AG04450 (cell line): ENCODE results near the gene GPC4. TPM values are rescaled to one million over a fixed set of nuclear protein-coding genes. Genes with fewer than 3 reads are reported as not detected.

ENCODE experiments used
- CTCF ChIA-PET: fragments of 300-600, 350-600 bp; formaldehyde crosslinking; extraction: SDS; loops from one replicate; lab custom pipeline; 2022; ENCODE audit warnings: antibody characterized with exemption, inconsistent platforms; lab: Charles Lee
- POLR2A ChIA-PET: fragments of 350-600 bp; formaldehyde crosslinking; extraction: SDS; loops from one replicate; lab custom pipeline; 2021; ENCODE audit warnings: antibody characterized with exemption, inconsistent platforms; lab: Yijun Ruan, JAX
- DNase-seq: peaks from one replicate; pipeline ENCODE4 v3.0.0-alpha.2; 2011; ENCODE audit warnings: low read depth, low spot score
- H3K27ac ChIP-seq: one replicate; pipeline ENCODE4 v1.5.1; 2012; ENCODE audit warnings: low read depth, low read length, control low read depth
- H3K27me3 ChIP-seq: one replicate; pipeline ENCODE4 v1.6.0; 2012; ENCODE audit warnings: low read length; ENCODE audit not compliant: control insufficient read depth, insufficient read depth
- H3K4me3 ChIP-seq: 2 replicates; pipeline ENCODE4 v1.5.1; 2011; ENCODE audit warnings: mild to moderate bottlenecking, low read depth, low read length, control low read depth
- H3K9me3 ChIP-seq: 2 replicates; pipeline ENCODE4 v1.5.1; 2012; ENCODE audit warnings: low read length; ENCODE audit not compliant: control insufficient read depth, insufficient read depth
- polyA plus RNA-seq: library from polyadenylated mRNA; depleted of rRNA; stranded (reverse); fragments of >200 nt; gene quantifications from 2 replicates; pipeline ENCODE4 v1.2.3, GENCODE V29; 2011
- TF ChIP-seq, protein P1 (sequence below): IDR thresholded peaks from 2 replicates; pipeline ENCODE4 v1.5.1; 2011; ENCODE audit warnings: low read depth, low read length, control low read depth, inconsistent platforms

GPC4 gene
- polyA plus RNA-seq, 1 experiment: 0.04 TPM

DNA sequence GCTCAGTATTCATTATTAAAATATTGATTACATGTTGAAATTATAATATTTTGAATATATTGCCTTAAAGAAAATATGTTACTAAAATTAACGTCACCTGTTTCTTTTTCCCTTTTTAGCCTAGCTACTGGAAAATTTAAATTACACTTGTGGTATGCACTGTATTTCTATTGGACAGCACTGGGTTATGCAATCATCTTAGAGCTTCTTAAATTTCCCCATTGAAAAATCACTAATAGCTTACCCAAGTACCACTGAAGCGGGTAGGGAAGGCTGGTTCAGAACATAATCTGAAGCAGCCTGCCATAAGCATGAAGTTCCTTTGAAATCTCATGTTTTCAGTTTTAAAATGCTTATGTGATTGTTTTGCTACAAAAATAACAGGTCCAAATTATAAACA, 147.7 kb downstream of the GPC4 start:
- no peak overlapping the region for H3K4me3 ChIP-seq
- H3K27me3 ChIP-seq: no peaks in the 10 kb centered on the region
- H3K27ac ChIP-seq: no peak overlapping the region
- TF ChIP-seq, protein P1, sequence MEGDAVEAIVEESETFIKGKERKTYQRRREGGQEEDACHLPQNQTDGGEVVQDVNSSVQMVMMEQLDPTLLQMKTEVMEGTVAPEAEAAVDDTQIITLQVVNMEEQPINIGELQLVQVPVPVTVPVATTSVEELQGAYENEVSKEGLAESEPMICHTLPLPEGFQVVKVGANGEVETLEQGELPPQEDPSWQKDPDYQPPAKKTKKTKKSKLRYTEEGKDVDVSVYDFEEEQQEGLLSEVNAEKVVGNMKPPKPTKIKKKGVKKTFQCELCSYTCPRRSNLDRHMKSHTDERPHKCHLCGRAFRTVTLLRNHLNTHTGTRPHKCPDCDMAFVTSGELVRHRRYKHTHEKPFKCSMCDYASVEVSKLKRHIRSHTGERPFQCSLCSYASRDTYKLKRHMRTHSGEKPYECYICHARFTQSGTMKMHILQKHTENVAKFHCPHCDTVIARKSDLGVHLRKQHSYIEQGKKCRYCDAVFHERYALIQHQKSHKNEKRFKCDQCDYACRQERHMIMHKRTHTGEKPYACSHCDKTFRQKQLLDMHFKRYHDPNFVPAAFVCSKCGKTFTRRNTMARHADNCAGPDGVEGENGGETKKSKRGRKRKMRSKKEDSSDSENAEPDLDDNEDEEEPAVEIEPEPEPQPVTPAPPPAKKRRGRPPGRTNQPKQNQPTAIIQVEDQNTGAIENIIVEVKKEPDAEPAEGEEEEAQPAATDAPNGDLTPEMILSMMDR: no peak
- no peak for DNase-seq
- ChIA-PET POLR2A (no interaction called here), CTCF (no interaction called here)
- H3K9me3 ChIP-seq: no peaks in the 10 kb centered on the region; the same call in 1 of the 2 replicates

DNA sequence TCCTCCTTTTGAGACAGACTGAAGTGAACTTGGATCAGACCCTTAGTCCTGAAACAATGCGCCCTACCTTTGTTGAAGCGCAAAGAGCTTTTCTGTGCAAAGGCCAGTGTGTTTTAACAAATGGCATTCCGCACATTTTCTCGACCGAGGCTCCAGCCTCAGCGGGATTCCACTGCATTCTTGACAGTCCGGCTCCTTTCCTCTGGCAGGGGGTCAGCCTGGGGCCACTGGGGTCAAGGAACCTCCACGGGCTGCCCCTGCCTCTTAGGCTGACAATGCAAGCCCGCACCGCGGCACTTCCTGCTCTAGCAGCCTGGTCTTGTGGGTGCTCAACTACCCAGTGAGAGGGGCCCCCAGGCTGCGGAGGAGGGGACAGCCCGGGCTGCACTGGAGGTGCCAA, 150.0 kb downstream of the GPC4 start:
- POLR2A ChIA-PET: no interaction called here
- H3K9me3 ChIP-seq: no peaks in the 10 kb centered on the region; the same call in 1 of the 2 replicates
- no peak overlapping the region for H3K27ac ChIP-seq
- DNase-seq: no peak
- CTCF ChIA-PET: no interaction called here
- TF ChIP-seq, protein P1: no peak
- no peak overlapping the region for H3K4me3 ChIP-seq
- H3K27me3 ChIP-seq: no peaks in the 10 kb centered on the region

DNA sequence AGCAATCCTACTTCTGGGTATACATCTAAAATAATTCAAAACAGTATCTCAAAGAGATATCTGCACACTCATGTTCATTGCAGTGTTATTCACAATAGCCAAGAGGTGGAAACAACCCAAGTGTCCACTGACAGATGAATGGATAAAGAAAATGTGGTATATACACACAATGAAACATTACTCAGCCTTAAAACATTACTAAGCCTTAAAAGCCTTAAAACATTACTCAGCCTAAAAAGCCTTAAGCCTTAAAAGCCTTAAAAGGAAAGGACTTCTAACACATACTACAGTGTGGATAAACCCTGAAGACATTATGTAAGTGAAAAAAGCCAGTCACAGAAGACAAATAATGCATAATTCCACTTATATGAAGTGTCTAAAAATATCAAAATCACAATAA, 156.8 kb downstream of the GPC4 start:
- Histone ChIP-seq H3K4me3 (no peak overlapping the region), H3K27ac (no peak overlapping the region), H3K9me3 (no peaks in the 10 kb centered on the region), H3K27me3 (no peaks in the 10 kb centered on the region)
- peak; percentile 1 for DNase-seq
- ChIA-PET CTCF (no interaction called here), POLR2A (no interaction called here)
- TF ChIP-seq, protein P1: no peak

DNA sequence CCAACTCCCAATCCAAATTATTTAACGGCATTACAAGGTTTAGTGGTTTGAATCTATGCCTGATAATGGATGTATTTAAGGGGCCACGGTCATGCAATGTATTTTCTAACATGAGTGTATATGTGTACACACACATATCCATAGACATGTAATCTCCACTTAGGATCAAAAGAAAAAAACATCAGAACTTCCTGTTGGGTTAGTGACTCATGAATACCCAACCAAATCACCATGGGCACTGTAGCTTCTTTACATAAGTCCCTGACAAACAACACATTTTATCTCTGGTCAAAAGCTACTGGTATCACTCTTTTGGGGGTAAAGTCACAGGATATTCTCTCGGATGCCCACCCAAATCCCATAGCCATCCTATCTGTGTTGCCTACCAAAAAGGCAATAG, 160.6 kb downstream of the GPC4 start:
- TF ChIP-seq, protein P1: no peak
- no peak for DNase-seq
- Histone ChIP-seq H3K4me3 (no peak overlapping the region), H3K27me3 (no peaks in the 10 kb centered on the region), H3K9me3 (no peaks in the 10 kb centered on the region), H3K27ac (no peak overlapping the region)
- POLR2A ChIA-PET: no interaction called here
- CTCF ChIA-PET: no interaction called here

DNA sequence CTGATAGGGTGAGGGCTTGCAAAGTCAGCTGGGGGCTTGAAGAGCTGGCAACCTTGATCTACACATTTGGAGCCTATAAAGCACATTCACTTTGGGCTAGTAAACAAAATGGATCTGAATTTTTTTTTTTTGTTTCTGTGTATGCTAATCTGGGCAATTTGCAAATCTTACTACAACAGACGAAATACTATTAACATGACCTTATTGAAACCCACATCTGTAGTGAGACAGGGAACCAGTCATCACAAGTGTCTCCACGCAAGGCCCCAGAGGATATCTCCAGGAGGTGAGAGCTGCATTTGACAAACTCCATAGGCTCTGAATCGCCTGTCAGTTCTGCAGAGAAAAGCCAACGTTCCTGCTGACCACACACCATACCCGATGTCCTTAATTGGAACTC, 164.1 kb downstream of the GPC4 start:
- CTCF ChIA-PET: interaction anchor here (0.6 kb wide), 1 partner anchor 278 kb away, joined by 3 read pairs; no protein-coding TSS in a partner anchor
- TF ChIP-seq, protein P1: no peak
- no peak for DNase-seq
- no peaks in the 10 kb centered on the region; the same call in 1 of the 2 replicates for H3K9me3 ChIP-seq
- POLR2A ChIA-PET: no interaction called here
- no peak overlapping the region for H3K27ac ChIP-seq
- no peak overlapping the region for H3K4me3 ChIP-seq
- no peaks in the 10 kb centered on the region for H3K27me3 ChIP-seq
